ENCODE data around the gene HSPBP1. TPM values are rescaled to one million over a fixed set of nuclear protein-coding genes. Genes with fewer than 3 reads are reported as not detected.

HSPBP1 gene
- total RNA-seq, 2 donors from 2014 or later, result 12.5 to 51.1 TPM

- TF ChIP-seq POLR2A (IDR thresholded peaks at IDR 0.05) (no peak), CTCF (IDR thresholded peaks at IDR 0.05) (no peak)
- H3K4me1 ChIP-seq, result no peaks in the 10 kb centered on the region
- ATAC-seq, result no peak
- no peak overlapping the region for H3K27ac ChIP-seq
- no peaks in the 10 kb centered on the region for H3K9me3 ChIP-seq
- 60 to 80% methylated on average over 4 to 9 of the region's 9 CpGs for WGBS, 2 donors
- intact Hi-C loops (cut with DNase I), result no loop called here
- no peak overlapping the region for H3K4me3 ChIP-seq
- no peaks in the 10 kb centered on the region for H3K36me3 ChIP-seq (replicated peaks in 1 of 2; ENCODE audit: insufficient read depth in 1 of 2, low read depth in 2 of 2)
- no peaks in the 10 kb centered on the region for H3K27me3 ChIP-seq
- no peak for DNase-seq
These were observed 31.5 kb upstream of the HSPBP1 start for GRCh38 chr19:55311397-55311796.

GRCh38 chr19:55310498-55310897, 30.6 kb upstream of the HSPBP1 start:
- H3K4me3 ChIP-seq, result no peak overlapping the region
- no peak for DNase-seq
- no peaks in the 10 kb centered on the region for H3K4me1 ChIP-seq
- H3K36me3 ChIP-seq (replicated peaks in 1 of 2; ENCODE audit: insufficient read depth in 1 of 2, low read depth in 2 of 2), result no peaks in the 10 kb centered on the region
- H3K27me3 ChIP-seq, result no peaks in the 10 kb centered on the region
- 64 to 69% methylated on average over 7 of the region's 7 CpGs for WGBS, 2 donors
- ATAC-seq, result no peak
- TF ChIP-seq POLR2A (IDR thresholded peaks at IDR 0.05), result no peak
- no peak for TF ChIP-seq CTCF (IDR thresholded peaks at IDR 0.05)
- no peak overlapping the region for H3K27ac ChIP-seq
- no peaks in the 10 kb centered on the region for H3K9me3 ChIP-seq
- intact Hi-C loops (cut with DNase I), result no loop called here

- Histone ChIP-seq H3K27ac (no peak overlapping the region), H3K27me3 (no peaks in the 10 kb centered on the region), H3K4me3 (no peak overlapping the region), H3K36me3 (replicated peaks in 1 of 2; ENCODE audit: insufficient read depth in 1 of 2, low read depth in 2 of 2) (no peaks in the 10 kb centered on the region), H3K4me1 (no peaks in the 10 kb centered on the region), H3K9me3 (no peaks in the 10 kb centered on the region)
- 87 to 94% methylated on average over 2 to 5 of the region's 5 CpGs for WGBS, 2 donors
- intact Hi-C loops (cut with DNase I), result loop anchor here (10.0 kb wide), 1 partner anchor 75 kb away; the partner anchor contains the start of genes RPL28 and TMEM238
- ATAC-seq (no peak), DNase-seq (no peak)
- TF ChIP-seq POLR2A (IDR thresholded peaks at IDR 0.05), result no peak
- no peak for TF ChIP-seq CTCF (IDR thresholded peaks at IDR 0.05)
These were observed 29.5 kb upstream of the HSPBP1 start for GRCh38 chr19:55309448-55309847.

- Histone ChIP-seq H3K9me3 (no peaks in the 10 kb centered on the region), H3K36me3 (replicated peaks in 1 of 2; ENCODE audit: insufficient read depth in 1 of 2, low read depth in 2 of 2) (no peaks in the 10 kb centered on the region), H3K4me1 (no peaks in the 10 kb centered on the region), H3K4me3 (no peak overlapping the region), H3K27me3 (no peaks in the 10 kb centered on the region), H3K27ac (no peak overlapping the region)
- no peak for DNase-seq
- 81 to 85% methylated on average over 5 to 10 of the region's 11 CpGs for WGBS, 2 donors
- intact Hi-C loops (cut with DNase I), result loop anchor here (10.0 kb wide), 1 partner anchor 77 kb away; the partner anchor contains the start of genes RPL28 and TMEM238
- no peak for ATAC-seq
- TF ChIP-seq CTCF (IDR thresholded peaks at IDR 0.05) (no peak), POLR2A (IDR thresholded peaks at IDR 0.05) (no peak)
These were observed 28.4 kb upstream of the HSPBP1 start for GRCh38 chr19:55308281-55308680.

- H3K36me3 ChIP-seq (replicated peaks in 1 of 2; ENCODE audit: insufficient read depth in 1 of 2, low read depth in 2 of 2), result no peaks in the 10 kb centered on the region
- peaks cover 4% of the 10 kb centered on the region for H3K4me1 ChIP-seq
- ATAC-seq (no peak), DNase-seq (no peak)
- H3K27me3 ChIP-seq, result no peaks in the 10 kb centered on the region
- intact Hi-C loops (cut with DNase I), result loop anchor here (10.0 kb wide), 1 partner anchor 78 kb away; the partner anchor contains the start of genes RPL28 and TMEM238
- WGBS, 2 donors, result 65 to 79% methylated on average over 3 of the region's 3 CpGs
- no peaks in the 10 kb centered on the region for H3K9me3 ChIP-seq
- H3K4me3 ChIP-seq, result no peak overlapping the region
- H3K27ac ChIP-seq, result no peak overlapping the region
- TF ChIP-seq CTCF (IDR thresholded peaks at IDR 0.05), result no peak
- no peak for TF ChIP-seq POLR2A (IDR thresholded peaks at IDR 0.05)
These were observed 26.8 kb upstream of the HSPBP1 start for GRCh38 chr19:55306712-55307111.
